NCI-H526 treated with DMSO at 0.1 percent for 48 hours (cell line): ENCODE data around the gene SPTLC2.
A peak's percentile ranks its signal among the peaks of the same experiment; 100 is the strongest.

Experiments used
- DNase-seq: peaks from one replicate; lab custom pipeline; 2025; lab: John Stamatoyannopoulos, UW

Gene SPTLC2

GRCh38 chr14:77467801-77468200 lies 148.6 kb downstream of the SPTLC2 start:
- DNase-seq: no peak

DNA sequence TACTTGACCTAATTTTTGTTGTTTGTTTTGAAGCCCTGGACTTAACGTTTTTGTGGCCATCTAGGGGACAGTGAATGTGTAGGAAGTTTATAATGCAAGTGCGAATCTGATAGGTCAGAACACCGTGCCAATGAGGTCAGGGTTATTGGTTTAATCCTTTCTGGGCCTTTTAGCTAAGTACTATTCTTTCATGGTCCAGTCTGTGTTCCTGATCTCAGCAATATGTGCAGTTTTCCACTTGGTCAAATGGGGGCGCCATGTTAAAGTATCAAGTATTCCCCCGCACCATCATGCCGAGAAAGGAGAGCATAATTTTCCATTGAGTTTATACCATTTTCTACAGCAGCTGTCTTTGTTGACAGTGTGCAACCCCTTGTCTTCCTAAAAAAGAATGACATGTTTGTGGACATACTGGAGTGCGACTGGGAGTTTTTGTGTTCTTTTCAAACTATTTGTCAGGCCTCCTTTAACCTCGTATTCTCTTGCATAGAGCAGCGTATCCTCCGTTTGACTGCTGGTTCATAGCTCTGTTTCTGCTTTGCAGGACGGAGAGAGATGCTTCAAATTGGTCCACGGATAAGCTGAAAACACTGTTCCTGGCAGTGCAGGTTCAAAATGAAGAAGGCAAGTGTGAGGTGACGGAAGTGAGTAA lies 157.2 kb downstream of the SPTLC2 start:
- DNase-seq: peak; percentile 55

DNA sequence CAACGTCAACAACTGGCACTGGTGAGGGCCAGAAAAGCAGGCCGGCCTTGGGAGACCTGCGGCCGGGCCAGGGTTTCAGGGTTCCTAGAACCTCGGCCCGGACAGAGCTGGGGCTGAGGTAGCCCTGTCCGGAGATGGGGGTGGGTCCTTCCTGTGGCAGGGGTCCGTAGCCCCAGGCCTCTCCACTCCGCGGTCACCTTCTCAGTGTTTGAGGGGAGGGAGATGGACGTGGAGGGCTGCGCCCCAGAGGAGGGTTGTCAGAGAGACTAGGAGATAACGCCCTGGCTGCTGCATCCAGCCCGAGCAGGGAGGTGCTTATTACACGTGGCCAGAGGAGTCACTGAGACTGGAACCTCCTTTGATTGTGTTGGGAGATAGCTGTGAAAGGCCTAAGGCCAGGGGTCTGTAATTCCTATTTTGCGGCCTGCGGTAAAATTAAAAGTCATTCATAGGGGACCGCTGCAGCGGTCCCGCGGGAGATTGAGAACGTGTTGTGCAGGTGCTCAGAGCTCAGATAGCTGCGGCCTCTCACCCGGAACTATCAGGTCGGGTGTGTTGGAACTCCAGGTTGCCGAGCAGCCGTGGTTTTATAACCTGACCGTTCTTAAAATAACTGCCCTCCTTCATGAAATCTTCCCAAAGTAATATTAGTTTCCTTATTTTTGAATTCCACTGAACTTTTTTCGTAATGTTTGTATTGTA lies 158.0 kb downstream of the SPTLC2 start:
- DNase-seq: peak; percentile 26

DNA sequence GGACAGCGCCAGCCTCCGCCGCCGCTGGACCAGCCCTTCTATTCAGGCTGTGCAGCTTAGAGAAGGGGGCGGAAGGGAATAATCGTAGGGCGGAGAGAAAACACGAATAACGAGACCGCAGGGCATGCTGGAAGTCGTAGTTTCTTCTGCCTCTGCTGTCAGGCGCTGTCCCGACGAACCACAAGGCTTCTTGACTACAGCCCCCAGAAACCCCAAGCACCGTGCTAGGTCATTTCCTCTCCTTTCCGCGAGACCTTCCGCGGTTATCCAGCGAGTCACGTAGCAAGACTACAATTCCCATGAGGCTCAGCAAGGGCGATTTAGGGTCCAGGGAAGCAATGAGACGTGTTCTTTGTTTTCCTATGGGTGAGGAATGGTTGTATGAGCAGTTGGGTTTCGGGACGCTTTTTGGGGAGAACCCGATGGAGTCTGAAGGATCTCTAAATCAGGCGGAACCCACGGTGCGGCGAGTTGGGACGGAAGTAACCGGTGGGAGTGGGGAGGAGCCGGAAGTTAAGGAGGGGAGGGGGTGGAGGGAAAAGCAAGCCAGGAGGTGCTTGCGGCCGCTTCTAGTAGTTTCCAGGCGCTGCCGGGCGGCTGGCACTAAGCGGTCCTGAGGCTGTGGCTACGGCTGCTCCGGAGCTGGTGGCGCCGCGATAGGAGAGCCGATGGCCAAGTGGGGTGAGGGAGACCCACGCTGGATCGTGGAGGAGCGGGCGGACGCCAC lies 158.8 kb downstream of the SPTLC2 start, which contains the start of the genes AHSA1 and VIPAS39:
Gene AHSA1 (plus strand): TSS at position 572 of the 727 bp plus-strand sequence. CDS start 97 bp downstream, at position 669.
Gene VIPAS39 (minus strand): TSS at position 80 of the 727 bp plus-strand sequence. CDS start 3,499 bp downstream, outside the sequence.
- peak; percentile 98 for DNase-seq

DNA sequence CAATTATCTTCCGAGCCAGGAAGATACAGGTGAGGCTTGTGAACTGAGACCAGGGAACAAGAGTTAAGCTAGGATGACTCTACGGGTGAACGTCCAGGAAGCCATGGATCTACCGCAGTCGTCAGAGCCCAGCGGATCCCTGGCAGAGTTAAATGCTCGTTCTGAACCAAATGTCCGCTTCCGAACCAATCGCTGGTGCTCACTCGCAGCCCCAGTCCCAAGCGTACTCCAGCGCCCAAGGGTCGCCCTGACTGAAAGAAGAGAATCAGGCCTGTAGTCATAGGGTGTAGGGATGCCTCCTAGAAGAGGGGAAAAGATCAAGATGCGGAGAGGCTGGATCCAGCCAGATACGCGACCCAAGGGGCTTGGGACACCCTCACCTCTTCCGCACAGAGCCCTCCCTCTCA lies 159.3 kb downstream of the SPTLC2 start:
- peak; percentile 46 for DNase-seq
